Neural cell (in vitro differentiated cells): ENCODE measurements around the gene FHL3.

Experiments
- EZH2 ChIP-seq: fragments of 200-600, 300-800 bp; shearing (Covaris generic), sonication (generic); IDR thresholded peaks from 2 replicates; pipeline ENCODE4 v1.6.1; 2014; ENCODE audit warnings: antibody characterized with exemption, low read length, borderline replicate concordance, mild to moderate bottlenecking; ENCODE audit not compliant: insufficient read depth, poor library complexity, severe bottlenecking
- TF ChIP-seq, protein P1 (sequence below): fragments of 450-650 bp; IDR thresholded peaks from 2 replicates; pipeline ENCODE4 v1.5.1; 2014; ENCODE audit warnings: antibody characterized with exemption, mild to moderate bottlenecking, moderate library complexity; ENCODE audit not compliant: poor library complexity, severe bottlenecking

DNA sequence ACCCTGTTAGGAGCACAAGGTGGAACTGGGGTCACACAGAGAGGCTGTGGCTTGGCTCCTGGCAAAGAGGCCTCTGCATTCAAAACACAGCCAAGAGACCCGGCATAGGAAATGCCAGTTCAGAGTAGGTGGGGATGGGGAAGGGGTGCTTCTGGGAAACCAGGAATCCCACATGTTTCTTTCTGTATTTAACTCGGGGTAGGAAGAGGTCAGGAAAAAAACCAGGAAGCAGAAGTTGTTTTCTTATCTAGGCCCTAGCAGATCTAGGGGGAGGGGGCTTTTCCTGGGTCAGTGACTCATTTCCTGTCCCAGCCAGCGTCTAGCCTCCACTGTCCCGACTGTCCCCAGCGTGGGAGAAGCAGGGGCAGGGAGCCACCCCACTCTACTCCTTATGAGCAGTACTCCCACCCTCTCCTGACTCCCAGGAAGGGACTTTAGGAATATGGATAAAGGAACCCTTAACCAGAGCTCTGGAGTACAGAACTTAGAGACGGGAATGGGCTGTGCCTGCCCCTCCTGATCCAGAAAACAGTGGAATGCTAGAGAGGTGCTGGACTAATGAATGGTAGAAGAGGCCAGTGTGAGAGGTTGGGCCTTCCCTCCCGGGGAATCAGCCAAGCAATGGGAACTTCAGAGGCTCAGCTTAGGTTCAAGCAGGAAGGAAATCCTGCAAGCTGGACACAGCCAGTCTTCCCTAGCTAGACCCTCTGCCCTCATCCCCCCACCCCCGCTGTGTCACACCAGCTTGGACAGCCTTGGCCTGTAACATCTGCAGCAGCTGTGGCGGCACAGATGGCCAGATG, 5.7 kb downstream of the FHL3 start:
- TF ChIP-seq, protein P1, sequence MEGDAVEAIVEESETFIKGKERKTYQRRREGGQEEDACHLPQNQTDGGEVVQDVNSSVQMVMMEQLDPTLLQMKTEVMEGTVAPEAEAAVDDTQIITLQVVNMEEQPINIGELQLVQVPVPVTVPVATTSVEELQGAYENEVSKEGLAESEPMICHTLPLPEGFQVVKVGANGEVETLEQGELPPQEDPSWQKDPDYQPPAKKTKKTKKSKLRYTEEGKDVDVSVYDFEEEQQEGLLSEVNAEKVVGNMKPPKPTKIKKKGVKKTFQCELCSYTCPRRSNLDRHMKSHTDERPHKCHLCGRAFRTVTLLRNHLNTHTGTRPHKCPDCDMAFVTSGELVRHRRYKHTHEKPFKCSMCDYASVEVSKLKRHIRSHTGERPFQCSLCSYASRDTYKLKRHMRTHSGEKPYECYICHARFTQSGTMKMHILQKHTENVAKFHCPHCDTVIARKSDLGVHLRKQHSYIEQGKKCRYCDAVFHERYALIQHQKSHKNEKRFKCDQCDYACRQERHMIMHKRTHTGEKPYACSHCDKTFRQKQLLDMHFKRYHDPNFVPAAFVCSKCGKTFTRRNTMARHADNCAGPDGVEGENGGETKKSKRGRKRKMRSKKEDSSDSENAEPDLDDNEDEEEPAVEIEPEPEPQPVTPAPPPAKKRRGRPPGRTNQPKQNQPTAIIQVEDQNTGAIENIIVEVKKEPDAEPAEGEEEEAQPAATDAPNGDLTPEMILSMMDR, result no peak
- no peak for TF ChIP-seq EZH2
